OCI-LY7 (cell line): ENCODE measurements around the gene GLRA1. TPM values are rescaled to one million over a fixed set of nuclear protein-coding genes. Genes with fewer than 3 reads are reported as not detected.

Experiments
- BruUV-seq: library from RNA; stranded (reverse); fragments of 400-500 nt; replicated peaks from 2 replicates; lab custom pipeline; 2021; lab: Mats Ljungman, UMichigan
- CTCF ChIA-PET: fragments of 300-600 bp; sonication (Branson Sonifier 250); formaldehyde crosslinking; loops from one replicate; lab custom pipeline; 2022; ENCODE audit warnings: antibody characterized with exemption; ENCODE audit not compliant: unreplicated experiment; lab: Charles Lee
- POLR2A ChIA-PET: fragments of 300-600 bp; sonication (Branson Sonifier 250); formaldehyde crosslinking; loops from one replicate; lab custom pipeline; 2022; ENCODE audit warnings: antibody characterized with exemption; lab: Charles Lee
- DNase-seq: peaks from one replicate; pipeline ENCODE4 v3.0.0-alpha.2; 2015; ENCODE audit warnings: low spot score
- H2AFZ ChIP-seq: fragments of 200-600 bp; sonication (generic), shearing (Covaris generic); 2 replicates; pipeline ENCODE4 v1.6.1; 2014; ENCODE audit warnings: mild to moderate bottlenecking, antibody characterized with exemption, low read length, moderate library complexity
- H3K27ac ChIP-seq: fragments of 200-600 bp; sonication (generic); 2 replicates; pipeline ENCODE4 v1.5.1; 2014; ENCODE audit warnings: mixed run types, low read depth, mild to moderate bottlenecking, moderate library complexity, low read length, inconsistent platforms; ENCODE audit not compliant: poor library complexity, severe bottlenecking
- H3K36me3 ChIP-seq: fragments of 200-600 bp; sonication (generic); 2 replicates; pipeline ENCODE4 v1.6.1; 2014; ENCODE audit warnings: mild to moderate bottlenecking, antibody characterized with exemption, low read length, moderate library complexity, mixed read lengths; ENCODE audit not compliant: insufficient read depth
- H3K4me1 ChIP-seq: fragments of 200-600 bp; sonication (generic); 2 replicates; pipeline ENCODE4 v1.5.1; 2014; ENCODE audit warnings: mild to moderate bottlenecking, low read length; ENCODE audit not compliant: insufficient read depth, poor library complexity, severe bottlenecking
- H3K4me2 ChIP-seq: fragments of 200-600 bp; sonication (generic); 2 replicates; pipeline ENCODE4 v1.6.1; 2014; ENCODE audit warnings: mild to moderate bottlenecking, low read length
- H3K4me3 ChIP-seq: fragments of 200-600 bp; sonication (generic); 2 replicates; pipeline ENCODE4 v1.5.1; 2014; ENCODE audit warnings: mild to moderate bottlenecking, low read depth, low read length; ENCODE audit not compliant: poor library complexity, severe bottlenecking
- H3K79me2 ChIP-seq: fragments of 200-600 bp; sonication (generic); 2 replicates; pipeline ENCODE4 v1.6.1; 2016; ENCODE audit warnings: low read depth, mild to moderate bottlenecking, low read length, moderate library complexity, mixed read lengths; ENCODE audit not compliant: insufficient read depth
- H3K9me2 ChIP-seq: fragments of 200-600 bp; sonication (generic); 2 replicates; pipeline ENCODE4 v1.6.1; 2016; ENCODE audit warnings: mild to moderate bottlenecking, low read length, mixed read lengths; ENCODE audit not compliant: insufficient read depth
- H3K9me3 ChIP-seq: fragments of 200-600 bp; sonication (generic); 2 replicates; pipeline ENCODE4 v1.6.1; 2014; ENCODE audit warnings: mild to moderate bottlenecking, mixed run types, low read length, mixed read lengths
- H4K20me1 ChIP-seq: fragments of 200-600 bp; sonication (generic); 2 replicates; pipeline ENCODE4 v1.6.1; 2014; ENCODE audit warnings: mild to moderate bottlenecking, antibody characterized with exemption, low read length, moderate library complexity, mixed read lengths; ENCODE audit not compliant: insufficient read depth
- CTCF ChIP-seq: fragments of 200-600 bp; sonication (generic); conservative IDR thresholded peaks from 2 replicates; pipeline ENCODE4 v1.5.1; 2014; ENCODE audit warnings: mild to moderate bottlenecking, antibody characterized with exemption, low read length, moderate library complexity, mixed read lengths
- EZH2phosphoT487 ChIP-seq: fragments of 200-600 bp; sonication (generic); IDR thresholded peaks from 2 replicates; pipeline ENCODE4 v1.6.1; 2018; ENCODE audit warnings: low read depth, borderline replicate concordance, mild to moderate bottlenecking, mixed run types, antibody characterized with exemption, low read length, moderate library complexity, mixed read lengths
- intact Hi-C: fragments of 100-400 bp; cut with micrococcal nuclease; formaldehyde crosslinking; loops from one replicate; pipeline ENCODE4 v1.10.0; 2022; ENCODE audit not compliant: unreplicated experiment
- total RNA-seq, 2 experiments: library from RNA; depleted of rRNA in 1 of 2; stranded (reverse); fragments of >200 nt in 1 of 2; shearing (Covaris generic) in 1 of 2; gene quantifications; 2 replicates each; pipeline ENCODE4 v1.2.3, GENCODE V29; 2014 to 2022

Gene GLRA1
- total RNA-seq, 2 experiments from 2014 or later, result not detected

GRCh38 chr5:151949701-151950308, 25.2 kb upstream of the GLRA1 start:
- intact Hi-C loops, result no loop called here
- ChIA-PET POLR2A (no interaction called here), CTCF (no interaction called here)
- H3K9me3 ChIP-seq, result no peaks in the 10 kb centered on the region
- no peak for TF ChIP-seq EZH2phosphoT487
- no peak for TF ChIP-seq CTCF
- H3K36me3 ChIP-seq, result no peaks in the 10 kb centered on the region
- BruUV-seq, result no TSS peak
- H3K79me2 ChIP-seq, result no peaks in the 10 kb centered on the region
- no peak for DNase-seq
- H3K4me3 ChIP-seq, result no peak overlapping the region
- H3K9me2 ChIP-seq, result no peaks in the 10 kb centered on the region
- H3K27ac ChIP-seq, result no peak overlapping the region
- H4K20me1 ChIP-seq, result no peaks in the 10 kb centered on the region
- no peak overlapping the region for H3K4me2 ChIP-seq
- no peaks in the 10 kb centered on the region for H3K4me1 ChIP-seq
- H2AFZ ChIP-seq, result no peak overlapping the region

- Histone ChIP-seq H3K4me2 (no peak overlapping the region), H3K9me3 (no peaks in the 10 kb centered on the region), H3K79me2 (no peaks in the 10 kb centered on the region), H3K4me3 (no peak overlapping the region), H3K9me2 (no peaks in the 10 kb centered on the region), H3K4me1 (no peaks in the 10 kb centered on the region), H3K36me3 (no peaks in the 10 kb centered on the region), H4K20me1 (no peaks in the 10 kb centered on the region), H2AFZ (no peak overlapping the region), H3K27ac (no peak overlapping the region)
- DNase-seq, result no peak
- intact Hi-C loops, result no loop called here
- TF ChIP-seq CTCF, result no peak
- TF ChIP-seq EZH2phosphoT487, result no peak
- no TSS peak for BruUV-seq
- CTCF ChIA-PET, result no interaction called here
- POLR2A ChIA-PET, result no interaction called here
Measured at GRCh38 chr5:151949113-151949512, 24.5 kb upstream of the GLRA1 start.

GRCh38 chr5:151947931-151948608, 23.4 kb upstream of the GLRA1 start:
- ChIA-PET POLR2A (no interaction called here), CTCF (no interaction called here)
- intact Hi-C loops, result no loop called here
- H3K79me2 ChIP-seq, result no peaks in the 10 kb centered on the region
- no peaks in the 10 kb centered on the region for H3K9me2 ChIP-seq
- no peak for TF ChIP-seq CTCF
- no peak for TF ChIP-seq EZH2phosphoT487
- no peaks in the 10 kb centered on the region for H3K4me1 ChIP-seq
- no peaks in the 10 kb centered on the region for H3K36me3 ChIP-seq
- H2AFZ ChIP-seq, result no peak overlapping the region
- BruUV-seq, result no TSS peak
- no peak overlapping the region for H3K4me2 ChIP-seq
- no peaks in the 10 kb centered on the region for H3K9me3 ChIP-seq
- H4K20me1 ChIP-seq, result no peaks in the 10 kb centered on the region
- no peak overlapping the region for H3K4me3 ChIP-seq
- no peak for DNase-seq
- H3K27ac ChIP-seq, result no peak overlapping the region
